Measurements from ENCODE around the gene TNFRSF9. TPM values are rescaled to one million over a fixed set of nuclear protein-coding genes. Genes with fewer than 3 reads are reported as not detected.

TNFRSF9 gene
- total RNA-seq, 1 donor from 2014 or later = 0.53 TPM

GRCh38 chr1:7893529-7894180 lies 47.0 kb downstream of the TNFRSF9 start:
- no peak for FAIRE-seq
- H3K4me3 ChIP-seq (ENCODE audit: low read depth, low read length) = no peak overlapping the region
- H3K27me3 ChIP-seq (ENCODE audit: control insufficient read depth, insufficient read depth, low read length) = peaks cover 3% of the 10 kb centered on the region
- no peaks in the 10 kb centered on the region for H3K36me3 ChIP-seq (ENCODE audit: control insufficient read depth, insufficient read depth, low read length)
- peak; percentile 48 for DNase-seq (ENCODE audit: low read depth)
- no peak for TF ChIP-seq CTCF (IDR thresholded peaks at IDR 0.05; ENCODE audit: insufficient read depth, low read length, severe bottlenecking)

DNA sequence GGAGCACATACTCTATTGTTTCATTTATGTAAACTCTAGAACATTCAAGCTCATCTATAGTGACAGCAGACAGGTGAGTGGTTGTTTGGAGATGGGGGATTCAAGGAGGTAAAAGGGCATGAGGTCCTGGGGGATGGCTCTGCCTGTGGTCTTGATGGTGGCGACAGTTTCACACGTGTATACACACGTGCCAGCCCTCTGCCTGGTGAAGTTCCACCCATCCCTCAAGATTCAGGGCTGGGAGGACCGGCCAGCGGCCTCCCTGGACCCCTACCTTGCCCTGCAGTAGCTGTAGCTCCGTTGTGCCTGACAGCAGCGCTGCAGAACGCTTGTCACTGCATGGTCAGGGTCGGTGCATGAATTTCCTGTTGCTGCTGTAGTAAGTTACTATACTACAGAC lies 48.8 kb downstream of the TNFRSF9 start:
- no peak for TF ChIP-seq CTCF (IDR thresholded peaks at IDR 0.05; ENCODE audit: insufficient read depth, low read length, severe bottlenecking)
- H3K27me3 ChIP-seq (ENCODE audit: control insufficient read depth, insufficient read depth, low read length) = peaks cover 4% of the 10 kb centered on the region
- FAIRE-seq = no peak
- H3K4me3 ChIP-seq (ENCODE audit: low read depth, low read length) = no peak overlapping the region
- no peaks in the 10 kb centered on the region for H3K36me3 ChIP-seq (ENCODE audit: control insufficient read depth, insufficient read depth, low read length)
- DNase-seq (ENCODE audit: low read depth) = no peak

DNA sequence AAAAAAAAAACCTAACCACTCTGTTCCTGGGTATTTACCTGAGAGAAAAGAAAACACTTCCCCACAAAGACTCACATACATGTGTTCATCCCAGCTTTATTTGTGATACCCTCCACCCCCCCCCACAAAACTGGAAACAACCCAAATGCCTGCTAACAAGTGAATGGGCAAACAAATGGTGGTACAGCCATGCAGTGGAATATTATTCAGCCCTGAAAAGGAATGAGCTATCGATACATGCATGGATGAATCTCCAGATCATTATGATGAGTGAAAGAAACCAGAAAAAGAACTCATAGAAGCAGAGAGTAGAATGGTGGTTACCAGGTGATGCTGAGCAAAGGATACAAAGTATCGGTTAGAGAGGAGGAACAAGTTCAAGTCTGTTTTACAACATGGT lies 49.8 kb downstream of the TNFRSF9 start:
- Histone ChIP-seq H3K4me3 (ENCODE audit: low read depth, low read length) (no peak overlapping the region), H3K36me3 (ENCODE audit: control insufficient read depth, insufficient read depth, low read length) (no peaks in the 10 kb centered on the region), H3K27me3 (ENCODE audit: control insufficient read depth, insufficient read depth, low read length) (peaks cover 4% of the 10 kb centered on the region)
- DNase-seq (ENCODE audit: low read depth) (no peak), FAIRE-seq (no peak)
- no peak for TF ChIP-seq CTCF (IDR thresholded peaks at IDR 0.05; ENCODE audit: insufficient read depth, low read length, severe bottlenecking)

DNA sequence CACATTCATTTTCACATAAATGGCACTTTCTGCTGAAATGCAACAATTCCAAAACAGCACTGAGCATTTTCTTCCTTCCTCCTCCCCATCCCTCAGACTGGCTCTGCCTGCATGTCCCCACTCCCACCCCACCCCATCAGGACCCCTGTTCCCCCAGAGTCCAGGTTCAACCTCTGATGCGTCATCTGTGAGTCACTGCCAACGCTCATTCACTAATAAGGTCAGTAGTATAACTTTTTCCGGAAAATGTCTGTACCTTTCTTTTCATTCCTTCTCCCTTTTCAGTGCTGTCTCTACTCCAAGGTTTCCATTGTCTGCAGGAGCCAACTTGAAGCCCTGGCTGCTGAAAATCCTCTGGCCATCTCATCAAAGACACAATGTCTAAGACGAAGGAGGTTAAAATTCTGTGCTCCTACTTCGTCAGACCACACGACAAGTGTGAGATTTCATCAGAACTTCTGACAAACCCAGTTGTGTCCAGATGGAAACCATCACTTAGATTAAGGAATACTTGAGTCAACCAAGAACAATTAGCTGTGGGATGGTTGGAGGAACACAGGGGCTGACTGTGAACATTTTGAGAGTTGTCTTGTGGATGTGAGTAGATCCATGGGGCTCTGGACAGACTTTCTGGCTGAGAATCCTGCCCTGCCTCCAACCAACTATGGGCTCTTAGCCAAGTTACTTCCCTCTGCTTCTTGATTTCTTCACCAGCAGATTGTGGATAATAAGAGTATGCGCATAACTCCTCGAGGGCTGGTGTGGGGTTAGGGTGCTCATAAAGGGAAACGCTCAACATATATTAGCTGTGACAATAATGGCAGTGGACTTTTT lies 52.2 kb downstream of the TNFRSF9 start:
- Histone ChIP-seq H3K4me3 (ENCODE audit: low read depth, low read length) (no peak overlapping the region), H3K27me3 (ENCODE audit: control insufficient read depth, insufficient read depth, low read length) (peaks cover 4% of the 10 kb centered on the region), H3K36me3 (ENCODE audit: control insufficient read depth, insufficient read depth, low read length) (no peaks in the 10 kb centered on the region)
- no peak for DNase-seq (ENCODE audit: low read depth)
- peak; percentile 28 for FAIRE-seq
- no peak for TF ChIP-seq CTCF (IDR thresholded peaks at IDR 0.05; ENCODE audit: insufficient read depth, low read length, severe bottlenecking)

- FAIRE-seq (no peak), DNase-seq (ENCODE audit: low read depth) (peak; percentile 77)
- TF ChIP-seq CTCF (IDR thresholded peaks at IDR 0.05; ENCODE audit: insufficient read depth, low read length, severe bottlenecking) = no peak
- no peak overlapping the region for H3K4me3 ChIP-seq (ENCODE audit: low read depth, low read length)
- no peaks in the 10 kb centered on the region for H3K36me3 ChIP-seq (ENCODE audit: control insufficient read depth, insufficient read depth, low read length)
- peaks cover 2% of the 10 kb centered on the region for H3K27me3 ChIP-seq (ENCODE audit: control insufficient read depth, insufficient read depth, low read length)
Measured at GRCh38 chr1:7886405-7886745, 54.3 kb downstream of the TNFRSF9 start.
